HG03280 (cell line): ENCODE measurements around the gene NFATC1.

Experiments
- ATAC-seq: cut with Tn5 transposase; IDR thresholded peaks from one replicate; pipeline ENCODE4 v1.9.1; 2021; ENCODE audit warnings: mild to moderate bottlenecking, moderate library complexity; ENCODE audit not compliant: unreplicated experiment

NFATC1 gene

DNA sequence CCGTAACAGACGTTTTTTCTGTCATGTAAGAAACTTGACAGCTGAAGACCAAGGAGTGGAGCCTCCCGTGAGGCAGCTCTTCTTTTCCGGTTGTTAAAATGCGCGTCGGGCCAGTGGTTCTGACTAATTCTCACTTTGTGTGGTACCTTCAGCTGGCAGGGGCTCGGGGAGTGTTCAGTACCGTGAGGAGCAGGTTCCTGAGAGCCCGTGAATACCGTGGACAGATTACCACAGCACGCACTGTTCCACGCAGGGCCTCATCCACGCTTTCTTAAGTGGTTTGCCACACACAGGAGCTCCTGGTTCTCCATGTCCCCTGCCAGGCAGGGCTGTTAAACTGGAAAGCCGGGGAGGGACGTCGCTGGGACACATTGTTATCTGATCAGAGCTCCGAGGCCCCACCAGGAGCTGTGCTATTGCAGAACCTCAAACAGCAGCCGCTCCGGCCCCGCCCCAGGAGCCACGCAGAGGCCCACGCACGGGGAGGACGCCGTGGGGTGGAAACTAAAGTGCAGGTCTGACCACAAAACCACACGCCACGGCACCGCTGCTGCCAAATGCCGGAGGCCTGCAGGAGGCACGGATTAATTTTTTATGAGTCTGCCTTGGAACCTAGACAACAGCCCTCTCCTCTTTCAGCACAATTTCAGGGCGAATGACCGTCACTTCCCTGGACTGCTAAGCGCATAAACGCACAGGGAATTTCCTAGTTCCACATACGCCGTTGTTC is 43.3 kb downstream of the NFATC1 start:
- no peak for ATAC-seq

DNA sequence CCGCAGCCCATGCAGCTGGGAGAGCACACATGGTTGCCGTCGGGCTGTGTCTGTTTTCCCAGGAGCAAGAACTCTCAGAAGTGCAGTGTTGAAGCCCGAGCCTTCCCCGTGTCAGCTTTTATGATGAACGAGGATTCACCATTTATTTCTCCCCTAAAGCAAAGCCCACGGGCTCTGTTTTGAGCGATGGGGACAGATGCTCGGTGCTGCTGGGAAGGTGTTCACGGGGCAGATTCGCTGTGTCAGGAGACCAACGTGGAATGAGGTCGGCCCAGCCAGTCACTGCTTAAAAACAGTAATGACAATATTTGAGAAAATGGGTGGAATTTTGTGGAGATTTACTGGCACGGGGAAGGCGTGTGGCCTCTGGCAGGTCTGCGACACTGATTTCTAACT is 43.9 kb downstream of the NFATC1 start:
- no peak for ATAC-seq

DNA sequence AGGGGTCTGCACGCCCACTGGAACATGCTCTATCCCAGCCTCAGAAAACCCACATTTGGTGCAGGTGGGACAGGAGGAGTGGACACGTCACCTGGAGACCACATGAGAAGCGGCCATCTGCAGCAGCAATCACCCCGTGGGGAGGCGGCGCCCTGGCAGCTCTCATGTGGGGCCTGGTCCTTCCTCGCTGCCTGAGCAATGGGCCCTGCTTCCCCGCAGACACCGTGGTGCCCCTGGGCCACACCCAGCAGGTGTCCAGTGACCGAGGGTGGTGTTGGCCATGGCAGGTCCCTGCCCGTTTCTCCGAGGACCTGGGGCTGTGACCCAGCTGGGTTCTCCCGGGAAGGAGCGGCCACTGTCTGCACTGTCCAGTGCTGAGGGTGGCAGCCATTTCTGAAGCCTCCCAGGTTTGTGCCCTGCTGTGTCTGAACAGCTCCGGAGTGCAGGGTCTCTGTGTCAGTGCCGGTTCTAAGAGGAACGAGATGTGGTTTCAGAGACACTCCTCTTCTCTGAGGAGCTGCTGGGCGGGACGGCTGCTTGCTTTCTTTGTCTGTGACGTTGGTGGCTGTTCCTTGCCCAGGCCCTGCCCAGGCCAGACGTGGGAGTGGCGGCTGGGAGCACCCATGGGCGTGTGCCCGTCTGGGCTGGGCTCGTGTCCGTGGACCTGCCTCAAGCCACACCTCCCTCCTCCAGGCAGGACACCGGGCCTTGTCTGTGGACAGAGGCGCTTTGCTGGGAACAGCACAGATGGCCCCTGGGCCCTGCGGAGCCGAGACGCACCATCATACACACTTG is 44.8 kb downstream of the NFATC1 start:
- ATAC-seq: no peak

DNA sequence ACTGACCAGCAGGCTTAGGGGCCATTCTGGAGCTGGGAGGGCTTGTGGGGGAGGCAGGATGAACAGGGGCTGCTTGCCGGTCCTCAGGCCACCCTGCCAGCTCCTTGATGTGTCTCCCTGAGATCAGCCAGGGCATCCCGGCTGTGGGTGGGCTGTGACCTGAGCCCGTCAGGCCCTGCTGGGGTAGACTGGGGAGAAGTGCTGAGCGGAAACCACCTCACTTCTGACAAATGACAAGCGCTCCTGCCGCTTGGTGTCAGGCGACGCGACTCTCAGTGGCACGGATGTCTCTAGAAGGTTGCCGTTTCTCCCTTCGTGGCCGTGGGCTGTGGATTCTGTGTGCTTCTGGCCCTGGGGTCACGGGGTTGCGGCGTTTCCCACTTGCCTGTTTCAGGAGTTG is 45.7 kb downstream of the NFATC1 start:
- ATAC-seq: no peak

DNA sequence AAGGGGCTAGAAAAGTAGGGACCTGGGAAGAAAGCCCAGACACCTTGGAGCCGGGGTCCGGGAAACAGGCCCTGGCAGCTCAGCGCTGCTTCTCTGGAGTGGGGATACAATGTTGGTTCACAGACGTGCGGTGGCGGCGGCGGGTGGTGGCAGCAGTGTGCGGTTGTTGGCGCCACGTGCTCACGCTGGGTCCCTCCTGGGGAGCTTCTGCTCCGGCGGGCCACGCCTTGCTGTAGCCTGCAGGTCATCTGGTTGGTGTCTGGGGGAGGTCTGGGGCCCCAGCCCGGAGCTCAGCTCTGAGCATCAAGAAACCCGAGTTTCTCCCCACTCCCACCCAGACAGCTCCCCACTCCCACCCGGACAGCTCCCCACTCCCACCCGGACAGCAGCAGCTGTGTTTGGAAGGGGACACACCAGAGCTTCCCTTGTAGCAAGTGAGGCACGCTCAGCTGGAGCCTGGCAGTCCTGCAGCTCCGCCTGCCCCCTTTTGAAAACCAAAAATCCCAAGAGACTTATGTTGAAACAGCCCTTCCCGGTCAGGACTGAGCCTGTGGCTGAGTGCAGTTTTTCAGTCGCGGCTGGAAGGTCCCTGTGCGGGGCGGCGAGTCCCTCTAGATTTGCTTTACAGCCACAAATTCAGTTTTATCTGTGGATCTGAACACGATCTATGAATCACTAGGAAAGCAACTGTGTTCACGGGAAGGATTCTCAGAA is 46.9 kb downstream of the NFATC1 start:
- no peak for ATAC-seq

DNA sequence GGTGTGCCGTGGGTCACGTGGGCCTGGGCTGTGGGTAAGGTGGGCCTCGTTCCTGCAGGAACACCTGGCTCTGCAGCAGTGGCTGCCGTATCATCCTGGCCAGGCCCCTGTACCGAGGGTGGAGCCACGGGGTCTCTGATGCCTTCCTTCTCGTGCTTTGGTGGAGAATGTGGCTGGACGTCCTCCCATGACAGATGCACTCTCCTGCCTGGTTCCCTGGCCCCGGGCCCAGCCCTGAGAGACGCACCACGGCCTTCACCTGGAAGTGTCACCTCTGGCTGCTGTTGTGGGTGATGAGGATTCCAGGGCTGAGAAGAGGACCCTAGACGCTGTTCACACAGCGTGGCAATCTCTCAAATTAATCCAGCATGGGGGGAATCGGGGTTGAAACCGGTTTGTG is 49.5 kb downstream of the NFATC1 start:
- ATAC-seq: no peak

DNA sequence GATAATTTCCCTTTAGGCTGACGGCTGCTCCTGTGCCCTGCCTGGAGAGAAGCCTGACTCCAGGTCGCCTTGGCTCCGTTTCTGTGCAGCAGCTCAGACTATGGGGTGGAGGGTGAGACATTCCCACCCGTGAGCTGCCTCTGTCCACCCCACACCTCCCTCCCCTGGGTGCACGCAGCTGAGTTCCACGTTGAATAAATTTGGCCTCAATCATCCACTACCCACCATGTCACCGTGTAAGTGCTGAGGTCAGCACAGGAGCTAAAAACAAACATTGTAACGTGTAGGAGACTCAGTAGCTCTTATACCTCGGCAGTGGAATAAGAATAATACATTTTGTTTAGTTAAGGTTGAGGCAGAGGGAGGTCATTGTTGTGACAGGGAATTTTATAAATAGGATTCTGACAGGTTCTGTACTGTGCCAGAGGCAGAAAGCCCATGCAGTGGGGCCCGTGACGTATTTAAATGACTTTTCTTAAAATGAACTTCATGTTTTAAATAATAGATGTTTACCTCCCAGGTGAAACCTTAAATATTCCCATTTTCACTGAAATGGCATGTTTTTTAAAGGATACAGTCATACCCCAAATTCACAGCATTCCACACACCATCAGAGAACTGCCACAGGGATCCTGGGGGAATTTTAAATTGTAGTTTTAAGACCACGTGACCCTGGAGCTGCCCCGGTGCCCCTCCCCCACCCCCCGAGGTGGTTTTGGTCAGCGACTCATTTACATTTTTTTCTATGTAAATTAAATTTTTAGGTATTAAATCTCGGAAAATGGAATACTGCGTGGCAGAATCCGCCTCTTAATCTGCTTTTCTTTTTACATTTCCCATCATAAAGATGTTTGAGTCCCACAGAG is 50.2 kb downstream of the NFATC1 start:
- ATAC-seq: no peak

DNA sequence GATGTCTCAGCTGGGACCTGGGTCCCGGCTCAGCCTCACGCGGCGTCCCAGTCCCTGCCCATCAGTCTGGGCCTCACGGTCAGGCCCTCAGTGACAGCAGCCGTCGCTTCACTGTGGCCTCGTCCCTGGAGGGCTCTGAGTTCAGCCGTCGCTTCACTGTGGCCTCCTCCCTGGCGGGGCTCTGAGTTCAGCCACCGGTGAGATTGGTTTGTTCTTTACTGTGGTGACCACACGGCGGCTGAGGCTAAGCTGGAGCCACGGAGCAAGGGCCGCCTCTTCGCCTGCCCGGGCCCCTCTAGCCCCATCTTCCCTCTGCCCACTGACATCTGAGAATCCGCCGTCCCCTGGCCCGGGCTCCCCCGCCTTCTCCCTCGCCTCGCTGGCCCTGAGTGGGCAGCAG is 51.2 kb downstream of the NFATC1 start:
- no peak for ATAC-seq

DNA sequence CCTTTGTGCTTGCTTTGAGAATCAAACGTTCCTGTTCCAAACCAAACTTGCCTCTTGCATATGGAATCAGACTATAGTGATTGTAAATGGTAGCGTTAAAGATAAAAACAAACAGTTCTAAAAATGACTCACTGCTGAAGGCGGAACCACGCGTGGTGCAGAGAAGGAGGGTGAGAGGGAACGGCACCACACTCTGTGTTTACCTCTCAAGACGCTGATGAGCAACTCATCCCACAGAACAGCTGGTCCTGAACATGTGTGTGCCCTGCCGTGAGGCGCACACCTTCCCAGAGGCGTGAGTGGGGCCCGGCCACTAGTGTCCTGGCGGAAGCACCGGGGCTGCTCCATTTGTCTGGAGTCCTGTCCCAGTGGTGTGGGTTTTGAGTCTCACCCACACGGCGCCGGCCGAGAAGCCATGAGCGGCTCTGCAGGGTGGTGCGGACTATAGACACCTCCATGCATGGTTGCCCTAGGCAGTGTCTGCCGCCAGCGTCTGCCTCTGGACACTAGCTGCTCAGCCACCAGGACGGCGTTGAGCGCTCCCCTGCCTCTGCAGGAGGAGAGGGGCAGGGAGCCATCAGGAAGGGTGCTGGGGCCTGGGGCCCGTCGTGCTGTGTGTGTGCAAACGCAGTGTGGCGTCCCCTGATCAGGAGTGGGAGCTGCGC is 52.1 kb downstream of the NFATC1 start:
- no peak for ATAC-seq

DNA sequence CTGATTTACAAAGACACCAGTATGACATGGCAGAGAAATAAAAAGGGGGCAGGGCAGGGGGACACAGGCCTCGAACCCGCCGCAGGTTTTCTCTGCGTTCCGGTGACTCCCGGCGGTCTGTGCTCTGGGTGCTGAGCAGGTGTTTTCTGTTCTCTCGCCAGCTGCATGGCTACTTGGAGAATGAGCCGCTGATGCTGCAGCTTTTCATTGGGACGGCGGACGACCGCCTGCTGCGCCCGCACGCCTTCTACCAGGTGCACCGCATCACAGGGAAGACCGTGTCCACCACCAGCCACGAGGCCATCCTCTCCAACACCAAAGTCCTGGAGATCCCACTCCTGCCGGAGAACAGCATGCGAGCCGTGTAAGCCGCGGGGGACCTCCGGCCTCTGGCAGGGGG is 52.9 kb downstream of the NFATC1 start:
- no peak for ATAC-seq

DNA sequence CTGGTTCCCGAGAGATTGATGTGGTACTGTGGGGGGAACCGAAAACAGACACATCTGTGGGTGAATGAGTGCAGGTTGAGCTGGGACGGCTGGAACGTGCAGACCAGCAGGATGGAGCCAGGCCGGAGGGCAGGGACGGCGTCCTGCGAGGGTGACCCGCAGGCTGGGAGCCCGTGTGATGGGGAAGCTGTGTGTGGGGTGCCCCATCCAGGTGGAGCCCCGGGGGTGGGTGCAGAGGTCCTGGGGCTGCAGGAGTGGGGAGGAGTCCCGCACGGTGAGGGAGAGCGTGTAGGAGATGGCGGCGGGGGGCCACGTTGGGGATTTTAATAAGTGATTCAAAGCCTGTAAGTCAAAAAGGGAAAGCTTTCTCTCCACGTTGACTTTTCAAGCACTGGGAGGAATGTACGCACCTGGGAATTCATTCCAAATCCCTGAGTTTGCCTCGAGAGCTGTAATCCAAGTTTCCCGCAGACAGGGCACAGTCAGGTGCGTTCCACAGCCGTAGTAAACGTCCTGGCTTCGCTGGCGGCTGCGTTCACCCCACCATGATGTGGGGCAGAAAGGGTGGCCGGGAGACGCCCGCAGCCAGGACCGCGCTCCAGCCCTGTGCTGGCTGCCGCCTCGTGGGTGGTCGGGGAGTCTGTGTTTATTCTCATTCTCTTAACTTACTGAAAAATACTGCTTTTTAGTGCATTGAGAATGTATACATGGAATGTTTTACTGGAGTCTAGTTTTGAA is 54.0 kb downstream of the NFATC1 start:
- ATAC-seq: no peak

DNA sequence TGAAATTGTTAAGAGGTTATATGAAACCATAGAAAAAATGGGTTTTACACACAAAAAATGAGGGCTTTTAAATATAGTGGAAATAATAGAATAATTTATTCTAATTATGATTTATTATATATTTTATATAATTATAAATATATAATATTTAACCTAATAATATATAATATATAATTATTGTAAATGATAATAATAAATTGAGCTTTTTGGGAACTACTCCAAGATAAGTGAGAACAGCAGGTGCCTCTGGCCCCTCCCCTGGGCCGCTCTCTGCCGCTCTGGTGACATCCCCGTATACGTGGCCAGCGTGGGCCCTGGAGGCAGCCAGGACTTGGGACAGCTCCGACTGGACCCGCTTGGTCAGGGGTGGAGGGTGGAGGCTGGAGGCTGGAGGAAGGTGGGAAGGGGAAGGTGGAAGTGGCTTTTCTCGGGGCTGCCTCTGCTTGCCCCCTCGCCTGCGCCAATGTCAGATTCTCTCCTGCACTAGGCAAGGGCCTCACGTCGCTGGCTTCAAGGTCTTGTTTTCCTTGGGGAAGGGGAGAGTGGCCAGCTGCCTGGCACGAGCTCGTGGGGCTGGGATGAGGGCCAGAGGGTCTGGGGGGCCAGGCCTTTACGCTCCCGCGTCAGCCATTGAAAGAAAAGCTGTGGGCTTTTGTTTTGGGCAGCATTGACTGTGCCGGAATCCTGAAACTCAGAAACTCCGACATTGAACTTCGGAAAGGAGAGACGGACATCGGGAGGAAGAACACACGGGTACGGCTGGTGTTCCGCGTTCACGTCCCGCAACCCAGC is 54.8 kb downstream of the NFATC1 start:
- no peak for ATAC-seq

DNA sequence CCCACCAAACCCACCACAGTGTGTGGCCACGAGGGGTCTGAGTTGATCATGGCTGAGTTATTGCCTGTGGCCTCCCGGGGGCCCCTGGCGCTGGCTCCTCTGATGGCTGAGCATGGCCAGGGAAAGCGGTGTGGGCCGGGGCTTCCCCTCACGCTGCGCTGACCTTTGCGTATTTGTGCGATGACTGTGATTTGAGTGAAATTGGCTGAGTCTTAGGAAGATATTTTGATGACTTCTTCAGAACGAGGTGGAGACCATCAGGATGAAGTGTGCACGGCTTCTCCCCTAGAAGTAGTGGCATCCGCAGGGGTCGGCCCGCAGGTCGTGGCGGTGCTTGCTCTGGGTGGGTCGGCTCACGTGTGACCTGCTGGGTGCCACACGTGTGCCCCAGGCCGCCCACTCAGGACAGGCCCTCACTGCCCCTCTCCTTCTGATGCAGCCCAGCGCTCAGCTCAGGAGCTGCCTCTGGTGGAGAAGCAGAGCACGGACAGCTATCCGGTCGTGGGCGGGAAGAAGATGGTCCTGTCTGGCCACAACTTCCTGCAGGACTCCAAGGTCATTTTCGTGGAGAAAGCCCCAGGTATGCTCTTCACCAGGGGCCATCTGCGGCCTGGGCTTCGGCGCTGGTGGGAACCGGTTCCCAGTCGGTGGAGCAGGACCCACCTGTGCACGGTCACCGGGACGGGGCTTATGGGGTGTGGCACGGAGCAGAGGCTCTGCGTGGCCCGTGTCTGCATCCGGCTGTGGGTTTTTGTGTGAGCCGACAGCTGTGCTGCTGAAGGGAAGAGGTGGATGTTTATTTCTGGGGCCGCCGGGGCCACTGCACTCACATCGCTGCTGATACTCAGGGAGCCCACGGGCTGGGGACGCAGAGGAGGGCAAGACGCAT is 55.8 kb downstream of the NFATC1 start:
- no peak for ATAC-seq

DNA sequence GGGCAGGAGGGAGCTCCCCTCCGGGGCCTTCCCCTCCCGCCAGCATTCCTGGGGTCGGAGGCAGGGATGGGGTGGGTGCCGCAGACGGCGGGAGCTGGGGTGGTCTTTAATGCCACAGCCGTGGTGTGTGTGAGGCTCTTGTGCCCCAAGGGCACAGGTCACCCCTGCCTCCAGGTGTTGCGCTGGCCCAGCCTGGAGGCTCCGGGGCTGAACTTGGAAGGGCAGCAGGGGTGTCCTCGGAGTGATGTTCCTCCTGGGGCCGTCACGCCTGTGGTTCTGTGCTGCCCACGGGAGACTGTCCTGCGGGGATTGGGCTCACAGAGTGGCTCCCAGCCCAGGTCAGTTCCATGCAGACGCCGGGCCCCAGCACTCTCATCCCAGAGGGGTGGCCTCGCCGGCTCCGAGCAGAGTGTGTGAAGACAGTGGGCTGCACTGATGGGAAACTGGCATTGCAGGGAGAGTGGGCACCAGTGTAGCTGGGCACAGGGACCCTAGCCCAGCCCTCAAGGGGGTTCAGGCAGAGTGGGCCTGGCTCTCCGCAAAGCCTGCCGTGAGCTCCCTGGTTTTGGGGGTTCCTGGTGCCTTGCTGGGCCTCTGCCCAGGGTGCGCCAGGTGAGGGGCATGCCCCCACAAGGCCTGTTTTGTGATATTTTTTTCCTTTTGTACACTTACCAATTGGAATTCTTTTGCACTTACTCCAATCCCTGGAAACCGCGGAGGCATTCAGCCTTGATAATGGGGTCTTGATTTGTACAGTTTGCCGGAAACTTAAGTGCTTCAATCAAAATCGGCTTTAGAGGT is 56.7 kb downstream of the NFATC1 start:
- ATAC-seq: no peak

DNA sequence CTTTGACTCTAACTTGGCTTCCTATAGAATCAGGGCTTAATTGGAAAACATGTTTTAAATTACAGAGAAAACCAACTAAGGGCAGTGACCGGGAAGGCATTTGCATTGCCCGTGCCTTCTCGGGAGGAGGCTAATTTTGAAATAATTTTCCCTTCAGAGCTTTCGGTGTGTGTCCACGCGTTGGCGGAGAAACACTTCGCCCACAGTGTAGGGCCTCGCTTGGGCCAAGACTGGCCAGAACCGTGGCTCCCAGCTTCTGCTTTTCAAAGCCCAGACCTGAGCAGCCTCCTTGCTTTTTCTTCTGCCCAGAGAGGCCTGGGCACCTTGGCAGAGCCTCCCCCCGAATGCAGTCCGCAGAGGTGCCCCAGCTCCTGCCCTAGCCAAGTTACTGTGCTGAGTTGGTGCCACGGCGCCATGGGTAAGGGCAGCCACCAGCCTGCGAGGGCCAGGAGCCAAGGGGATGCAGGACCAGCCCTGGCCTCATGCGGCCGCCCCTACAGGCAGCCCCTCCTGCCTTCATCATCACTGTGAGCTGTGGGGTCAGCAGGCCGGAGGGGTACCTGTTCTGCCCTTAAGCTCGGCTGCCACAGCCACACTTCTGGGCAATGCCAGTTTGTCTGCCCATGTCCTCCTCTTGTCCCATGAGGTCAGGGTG is 57.4 kb downstream of the NFATC1 start:
- no peak for ATAC-seq
